ENCODE results near the gene NUDC.
A peak's percentile ranks its signal among the peaks of the same experiment; 100 is the strongest.

Gene NUDC

GRCh38 chr1:26909951-26910342 lies 11.6 kb upstream of the NUDC start (continued):
- TF ChIP-seq ZNF677 (tag by site-specific recombination; IDR thresholded peaks at IDR 0.05) (no peak), AEBP2 (tag by site-specific recombination; IDR thresholded peaks at IDR 0.05; ENCODE audit: borderline replicate concordance) (no peak), REPIN1 (tag by site-specific recombination; IDR thresholded peaks at IDR 0.05; ENCODE audit: low read depth) (no peak), ZFHX2 (tag by site-specific recombination; conservative IDR thresholded peaks at IDR 0.05) (peak; percentile 96), ZNF391 (tag by site-specific recombination; IDR thresholded peaks at IDR 0.05; ENCODE audit: borderline replicate concordance, low read depth) (no peak), KLF1 (tag by site-specific recombination; IDR thresholded peaks at IDR 0.05) (no peak), EGR2 (tag by site-specific recombination; IDR thresholded peaks at IDR 0.05; ENCODE audit: low read depth) (peak; percentile 97), ZNF830 (tag by site-specific recombination; IDR thresholded peaks at IDR 0.05; ENCODE audit: low read depth) (no peak), YY2 (tag by site-specific recombination; IDR thresholded peaks at IDR 0.05) (no peak)

GRCh38 chr1:26910343-26911160 lies 11.0 kb upstream of the NUDC start:
- no peak overlapping the region for H3K27ac ChIP-seq (ENCODE audit: extremely low read depth, low read depth, low read length)
- peaks cover 8% of the 10 kb centered on the region for H3K4me1 ChIP-seq (ENCODE audit: control insufficient read depth, insufficient read depth, low read length)
- no peaks in the 10 kb centered on the region for H3K36me3 ChIP-seq (ENCODE audit: control insufficient read depth in 2 of 2, insufficient read depth in 1 of 2, low read length in 2 of 2)
- TF ChIP-seq ZBTB17 (tag by site-specific recombination; IDR thresholded peaks at IDR 0.05) (no peak), SCRT2 (tag by site-specific recombination; IDR thresholded peaks at IDR 0.05) (no peak), SP2 (tag by site-specific recombination; IDR thresholded peaks at IDR 0.05) (no peak), ZNF174 (tag by site-specific recombination; IDR thresholded peaks at IDR 0.05) (no peak), ZEB2 (tag by site-specific recombination; IDR thresholded peaks at IDR 0.05) (no peak), ZNF280D (tag by site-specific recombination; IDR thresholded peaks at IDR 0.05) (no peak), ZBTB11 (tag by site-specific recombination; conservative IDR thresholded peaks at IDR 0.05; ENCODE audit: low read depth) (no peak), ZNF239 (tag by site-specific recombination; IDR thresholded peaks at IDR 0.05) (no peak), ZNF404 (tag by site-specific recombination; IDR thresholded peaks at IDR 0.05) (no peak), HOXC10 (CRISPR knock-in tag; IDR thresholded peaks at IDR 0.05) (no peak)
- TF ChIP-seq, protein P1, sequence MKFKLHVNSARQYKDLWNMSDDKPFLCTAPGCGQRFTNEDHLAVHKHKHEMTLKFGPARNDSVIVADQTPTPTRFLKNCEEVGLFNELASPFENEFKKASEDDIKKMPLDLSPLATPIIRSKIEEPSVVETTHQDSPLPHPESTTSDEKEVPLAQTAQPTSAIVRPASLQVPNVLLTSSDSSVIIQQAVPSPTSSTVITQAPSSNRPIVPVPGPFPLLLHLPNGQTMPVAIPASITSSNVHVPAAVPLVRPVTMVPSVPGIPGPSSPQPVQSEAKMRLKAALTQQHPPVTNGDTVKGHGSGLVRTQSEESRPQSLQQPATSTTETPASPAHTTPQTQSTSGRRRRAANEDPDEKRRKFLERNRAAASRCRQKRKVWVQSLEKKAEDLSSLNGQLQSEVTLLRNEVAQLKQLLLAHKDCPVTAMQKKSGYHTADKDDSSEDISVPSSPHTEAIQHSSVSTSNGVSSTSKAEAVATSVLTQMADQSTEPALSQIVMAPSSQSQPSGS (tag by site-specific recombination; IDR thresholded peaks at IDR 0.05; ENCODE audit: low read depth): no peak
- no peak overlapping the region for H3K4me3 ChIP-seq (ENCODE audit: low read depth, low read length)
- H3K9me3 ChIP-seq (ENCODE audit: control insufficient read depth, insufficient read depth, low read depth, low read length): no peaks in the 10 kb centered on the region
- CTCF ChIA-PET: no interaction called here
- POLR2A ChIA-PET: interaction anchor here (2.7 kb wide), 1 partner anchor 11 kb away, joined by 11 read pairs; the partner anchor contains the start of gene GPATCH3
